ENCODE results near the gene ACSS3. TPM values are rescaled to one million over a fixed set of nuclear protein-coding genes. Genes with fewer than 3 reads are reported as not detected.
A peak's percentile ranks its signal among the peaks of the same experiment; 100 is the strongest.

Gene ACSS3
- total and polyA plus RNA-seq, 2 of the 8 experiments (the other 6 are each of a cell fraction or from before 2014, with no cell fraction given): 14.4 to 24.0 TPM

DNA sequence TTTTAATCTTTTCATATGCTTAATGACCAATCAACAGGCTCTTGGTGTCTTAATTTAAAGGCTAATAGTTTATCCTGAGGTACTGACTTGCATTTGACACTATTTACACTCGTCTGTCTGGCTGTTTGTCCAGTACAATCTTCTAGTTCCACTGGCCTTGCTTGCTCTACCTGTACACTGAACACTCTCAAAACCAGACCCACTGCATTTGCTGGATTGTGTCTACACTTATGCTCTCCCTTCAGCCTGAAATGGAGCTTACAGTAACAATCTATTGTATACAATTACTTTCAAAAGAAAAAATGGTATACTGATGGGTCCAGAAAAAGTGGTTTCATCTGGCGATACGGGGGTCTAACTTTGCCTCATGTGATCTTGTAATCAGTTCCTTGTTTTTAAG is 2.3 kb upstream of the ACSS3 start:
- H4K8ac ChIP-seq (ENCODE audit: extremely low read depth, insufficient read depth, low read length): no peak overlapping the region
- H4K20me1 ChIP-seq (replicated peaks in 1 of 2; ENCODE audit: control insufficient read depth in 1 of 2, insufficient read depth in 2 of 2, low read length in 2 of 2): no peaks in the 10 kb centered on the region
- POLR2A ChIA-PET (ENCODE audit: partially characterized antibody): no interaction called here
- no peak overlapping the region for H4K5ac ChIP-seq (ENCODE audit: insufficient read length, low read depth, low read length)
- H3K79me2 ChIP-seq (ENCODE audit: control insufficient read depth in 1 of 2, insufficient read depth in 2 of 2, low read length in 2 of 2): peaks cover 3 to 25% of the 10 kb centered on the region in 2 experiments; a peak in 3 of 4 replicates
- H3K4me1 ChIP-seq (replicated peaks in 1 of 4; ENCODE audit: control insufficient read depth in 3 of 4, insufficient read depth in 4 of 4, low read length in 3 of 4): peaks cover 0 to 5% (median 2%) of the 10 kb centered on the region in 4 experiments; a peak in 3 of 7 replicates
- FAIRE-seq (no peak), DNase-seq (ENCODE audit: low read depth in 1 of 2, low spot score in 2 of 2) (no peak)
- no peak overlapping the region for H2BK12ac ChIP-seq (ENCODE audit: low read depth, low read length)
- H2BK5ac ChIP-seq (ENCODE audit: low read depth, low read length): no peak overlapping the region
- H3K4me2 ChIP-seq (ENCODE audit: insufficient read depth in 1 of 2, low read depth in 2 of 2, low read length in 2 of 2): no peak overlapping the region
- no peak overlapping the region for H3K18ac ChIP-seq (ENCODE audit: extremely low read depth, low read length)
- no peaks in the 10 kb centered on the region for H3K27me3 ChIP-seq (replicated peaks in 1 of 4; ENCODE audit: control insufficient read depth in 3 of 4, extremely low read depth in 1 of 4, insufficient read depth in 3 of 4, low read length in 3 of 4)
- H2AK5ac ChIP-seq (ENCODE audit: low read depth, low read length): no peak overlapping the region
- WGBS, 2 experiments (ENCODE audit: extremely low coverage in 1 of 2, insufficient coverage in 1 of 2, insufficient read length in 1 of 2, insufficient replicate concordance in 2 of 2, low coverage in 1 of 2, low lambda C conversion rate in 2 of 2, missing lambda C conversion rate in 1 of 2): 74% methylated on average over 3 of the region's 3 CpGs; no CpG with 5 or more reads in 1 of the 2 experiments
- no peaks in the 10 kb centered on the region; the same call in 1 of the 2 replicates for H3K79me1 ChIP-seq (ENCODE audit: low read depth, low read length)
- CTCF ChIA-PET (ENCODE audit: partially characterized antibody): interaction anchor here (1.5 kb wide), 1 partner anchor 10 kb away, joined by 4 read pairs; no protein-coding TSS in a partner anchor
- no peak overlapping the region for H3K9ac ChIP-seq (replicated peaks in 1 of 4; ENCODE audit: extremely low read depth in 1 of 4, low read depth in 3 of 4, low read length in 3 of 4)
- H2BK120ac ChIP-seq (replicated peaks; ENCODE audit: low read depth, low read length): peak overlapping the region; percentile 45
- H2BK20ac ChIP-seq (ENCODE audit: low read length): no peak overlapping the region
- H3K27ac ChIP-seq (ENCODE audit: low read depth, low read length): no peak overlapping the region
- no peak overlapping the region for H3K23ac ChIP-seq (ENCODE audit: insufficient read length)
- H2AFZ ChIP-seq (ENCODE audit: low read length): no peak overlapping the region
- H2BK15ac ChIP-seq (ENCODE audit: low read length): no peak overlapping the region
- H3K14ac ChIP-seq (ENCODE audit: insufficient read length): no peak overlapping the region
- H3K36me3 ChIP-seq (ENCODE audit: control insufficient read depth in 2 of 4, insufficient read depth in 4 of 4, low read length in 3 of 4): no peaks in the 10 kb centered on the region
- H3K23me2 ChIP-seq (ENCODE audit: low read depth, low read length): peaks cover 3% of the 10 kb centered on the region
- H3K4ac ChIP-seq (replicated peaks; ENCODE audit: insufficient read length, low read depth, low read length): no peak overlapping the region
- no peak overlapping the region for H4K91ac ChIP-seq (replicated peaks; ENCODE audit: insufficient read length, low read length)
- H3K56ac ChIP-seq (replicated peaks; ENCODE audit: insufficient read length, low read depth, low read length): no peak overlapping the region
- no peaks in the 10 kb centered on the region for H3K9me3 ChIP-seq (ENCODE audit: insufficient read depth in 2 of 2, low read depth in 1 of 2, low read length in 1 of 2)
- no peak overlapping the region for H3K4me3 ChIP-seq (ENCODE audit: extremely low read depth in 1 of 4, insufficient read depth in 2 of 4, low read depth in 3 of 4, low read length in 4 of 4)
- TF ChIP-seq NANOG (IDR thresholded peaks at IDR 0.05; ENCODE audit: insufficient read depth, low read depth, low read length, poor library complexity, severe bottlenecking): no peak
- TF ChIP-seq SIRT6 (IDR thresholded peaks at IDR 0.05; ENCODE audit: low read length): no peak
- TF ChIP-seq USF2 (IDR thresholded peaks at IDR 0.05; ENCODE audit: low read length): no peak
- TF ChIP-seq MAFK (IDR thresholded peaks at IDR 0.05; ENCODE audit: low read depth, low read length): no peak
- TF ChIP-seq ZNF274 (IDR thresholded peaks at IDR 0.05; ENCODE audit: borderline replicate concordance, extremely low read depth, low read length): no peak
- no peak for TF ChIP-seq BRCA1 (IDR thresholded peaks at IDR 0.05; ENCODE audit: low read depth, low read length)
- TF ChIP-seq SUZ12 (IDR thresholded peaks at IDR 0.05; ENCODE audit: low read length): no peak
- no peak for TF ChIP-seq CEBPB (IDR thresholded peaks at IDR 0.05; ENCODE audit: low read depth, low read length)
- no peak for TF ChIP-seq BACH1 (IDR thresholded peaks at IDR 0.05; ENCODE audit: low read length)
- no peak for TF ChIP-seq ATF2 (IDR thresholded peaks at IDR 0.05; ENCODE audit: low read length)
- no peak for TF ChIP-seq CREB1 (IDR thresholded peaks at IDR 0.05)

Measured in H1 (cell line).